Measurements from ENCODE around the gene PAFAH2. TPM values are rescaled to one million over a fixed set of nuclear protein-coding genes. Genes with fewer than 3 reads are reported as not detected.

Gene PAFAH2
- total RNA-seq (2022; extraction: Qiagen RNA extraction), result 7.0 to 10.3 TPM (median 8.2 TPM) in 5 replicates

GRCh38 chr1:25997828-25998761, at the start of gene PAFAH2:
TSS of gene PAFAH2 (minus strand) at chr1:25998063. CDS start at chr1:25990816, 7,247 bp downstream.

DNA sequence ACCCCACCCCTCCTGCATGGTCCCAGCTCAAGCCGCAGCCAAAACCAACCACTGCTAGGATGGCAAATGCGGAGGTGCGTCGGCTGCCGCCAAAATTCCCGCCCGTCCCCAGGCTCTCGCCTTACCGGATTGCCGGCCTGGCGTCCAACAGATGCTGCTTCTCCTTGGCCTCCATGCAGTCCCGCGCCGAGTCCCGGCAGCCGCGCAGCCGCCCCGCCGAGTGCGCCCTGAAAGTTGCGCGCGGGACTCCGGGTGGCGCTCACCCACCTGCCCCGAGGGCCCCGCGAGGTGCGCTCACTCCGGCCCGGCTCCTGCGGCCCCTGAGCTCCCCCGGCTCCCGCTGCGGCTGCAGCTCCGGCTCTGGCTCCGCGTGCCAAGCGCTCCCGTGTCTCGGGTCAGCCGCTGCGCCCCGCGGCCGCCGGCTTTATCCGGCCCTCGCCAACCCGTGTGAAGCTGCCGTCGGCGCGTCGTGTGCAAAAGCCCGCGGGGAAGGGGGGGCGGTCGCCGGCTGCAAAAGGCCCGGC, 47.9 kb upstream of the PAFAH2 start, which contains the start of gene SLC30A2:
Gene SLC30A2 (minus strand): TSS at position 397 of the 524 bp plus-strand sequence. CDS start 222 bp downstream, at position 175.

DNA sequence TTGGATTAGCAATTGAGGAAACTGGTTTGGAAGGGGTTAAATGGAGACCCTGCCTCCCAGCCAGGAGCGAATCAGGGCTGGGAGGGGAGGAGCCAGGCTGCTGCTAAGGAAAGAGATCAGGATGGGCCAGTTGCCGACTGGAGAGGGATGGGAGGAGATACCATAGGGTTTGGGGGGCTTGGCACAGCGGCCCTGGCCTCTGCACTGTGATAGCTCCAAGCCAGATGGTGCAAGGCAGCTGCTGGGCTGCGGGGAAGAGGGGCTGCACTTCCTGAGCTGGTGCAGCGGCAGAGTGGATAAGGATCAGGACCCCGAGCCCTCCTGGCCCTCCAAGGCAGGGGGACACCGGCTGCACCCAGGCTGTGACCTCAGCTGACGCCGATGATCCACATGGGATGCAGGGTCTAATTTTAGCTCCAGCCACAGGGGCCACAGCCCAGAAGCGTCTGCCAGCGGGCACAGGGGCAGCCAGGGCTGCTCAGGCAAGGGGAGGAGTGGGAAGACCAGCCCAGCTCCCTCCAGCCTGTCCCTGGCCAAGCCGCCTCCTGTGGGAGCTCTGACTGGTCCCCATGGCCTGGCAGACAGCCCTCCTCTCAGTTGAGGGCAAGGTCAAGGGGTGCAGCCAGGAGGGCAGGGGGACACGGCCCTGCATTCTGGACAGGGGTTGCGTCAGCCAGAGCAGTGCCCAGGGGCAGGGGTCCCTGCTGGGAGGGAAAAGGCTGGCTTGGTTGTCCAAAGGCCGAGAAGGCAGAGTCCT, 24.0 kb upstream of the PAFAH2 start, which contains the start of gene EXTL1:
Gene EXTL1 (plus strand): TSS at position 129 of the 757 bp plus-strand sequence. CDS start 872 bp downstream, outside the sequence.

Other genes starting within 250 kb of the PAFAH2 start
- gene SELENON, start 197.9 kb downstream of the PAFAH2 start, total RNA-seq (2022; extraction: Qiagen RNA extraction), result 56.9 to 67.6 TPM (median 64.5 TPM) in 5 replicates
- gene MTFR1L, start 178.1 kb downstream of the PAFAH2 start, total RNA-seq (2022; extraction: Qiagen RNA extraction), result 23.9 to 31.9 TPM (median 26.7 TPM) in 5 replicates
- gene AUNIP, start 138.6 kb downstream of the PAFAH2 start, total RNA-seq (2022; extraction: Qiagen RNA extraction), result 7.8 to 9.8 TPM (median 8.5 TPM) in 5 replicates
- 6.8 to 8.3 TPM (median 7.3 TPM) in 5 replicates for gene PAQR7, start 122.4 kb downstream of the PAFAH2 start, total RNA-seq (2022; extraction: Qiagen RNA extraction)
- 189 to 236 TPM (median 222 TPM) in 5 replicates for gene STMN1, start 91.6 kb downstream of the PAFAH2 start, total RNA-seq (2022; extraction: Qiagen RNA extraction)
- gene EXTL1, start 23.7 kb upstream of the PAFAH2 start, total RNA-seq (2022; extraction: Qiagen RNA extraction), result 0.02 TPM in 1 of 5 replicates, not detected in the others
- 0.24 to 0.58 TPM (median 0.42 TPM) in 5 replicates for gene SLC30A2, start 48.1 kb upstream of the PAFAH2 start, total RNA-seq (2022; extraction: Qiagen RNA extraction)
- 1.3 to 2.0 TPM (median 1.8 TPM) in 5 replicates for gene TRIM63, start 69.6 kb upstream of the PAFAH2 start, total RNA-seq (2022; extraction: Qiagen RNA extraction)
- gene PDIK1L, start 113.8 kb upstream of the PAFAH2 start, total RNA-seq (2022; extraction: Qiagen RNA extraction), result 1.7 to 2.8 TPM (median 1.9 TPM) in 5 replicates
- gene FAM110D, start 161.0 kb upstream of the PAFAH2 start, total RNA-seq (2022; extraction: Qiagen RNA extraction), result 0.06 TPM in 4 of 5 replicates, not detected in the other
- not detected in 5 replicates for gene C1orf232, start 170.9 kb upstream of the PAFAH2 start, total RNA-seq (2022; extraction: Qiagen RNA extraction)
- 46.2 to 70.1 TPM (median 67.4 TPM) in 5 replicates for gene ZNF593, start 171.8 kb upstream of the PAFAH2 start, total RNA-seq (2022; extraction: Qiagen RNA extraction)
- gene ZNF593OS, start 173.8 kb upstream of the PAFAH2 start, total RNA-seq (2022; extraction: Qiagen RNA extraction), result 0.25 to 0.49 TPM (median 0.26 TPM) in 4 of 5 replicates, not detected in the other
- 0.15 to 0.51 TPM (median 0.30 TPM) in 5 replicates for gene CNKSR1, start 179.4 kb upstream of the PAFAH2 start, total RNA-seq (2022; extraction: Qiagen RNA extraction)
- not detected in 5 replicates for gene CATSPER4, start 192.5 kb upstream of the PAFAH2 start, total RNA-seq (2022; extraction: Qiagen RNA extraction)
- 11.1 to 13.8 TPM (median 12.3 TPM) in 5 replicates for gene CEP85, start 236.1 kb upstream of the PAFAH2 start, total RNA-seq (2022; extraction: Qiagen RNA extraction)